ENCODE data around the gene FILIP1L. TPM values are rescaled to one million over a fixed set of nuclear protein-coding genes. Genes with fewer than 3 reads are reported as not detected.

FILIP1L gene
- polyA plus RNA-seq, 3 donors, result 0.13 to 0.40 (median 0.25) TPM

- Histone ChIP-seq H3K4me3 (replicated peaks in 1 of 3; ENCODE audit: low read depth in 2 of 3, low read length in 3 of 3) (no peak overlapping the region), H2AFZ (ENCODE audit: insufficient read depth, low read depth, low read length, poor library complexity, severe bottlenecking) (no peak overlapping the region), H3K27me3 (ENCODE audit: control insufficient read depth in 2 of 2, insufficient read depth in 2 of 2, low read length in 2 of 2) (no peaks in the 10 kb centered on the region), H3K36me3 (replicated peaks in 1 of 2; ENCODE audit: control insufficient read depth in 1 of 2, insufficient read depth in 2 of 2, low read length in 2 of 2) (no peaks in the 10 kb centered on the region), H3K79me2 (ENCODE audit: insufficient read depth, low read length) (no peaks in the 10 kb centered on the region), H3K4me2 (replicated peaks; ENCODE audit: extremely low read depth, low read length, poor library complexity, severe bottlenecking) (no peak overlapping the region), H3K4me1 (ENCODE audit: control insufficient read depth in 1 of 2, insufficient read depth in 2 of 2, low read length in 2 of 2) (no peaks in the 10 kb centered on the region), H3K27ac (ENCODE audit: low read depth in 1 of 2, low read length in 2 of 2) (no peak overlapping the region), H3K9ac (ENCODE audit: insufficient read depth, low read length, poor library complexity, severe bottlenecking) (no peak overlapping the region), H3K9me3 (replicated peaks in 1 of 2; ENCODE audit: control insufficient read depth in 1 of 2, insufficient read depth in 1 of 2, low read length in 2 of 2) (no peaks in the 10 kb centered on the region), H4K20me1 (ENCODE audit: insufficient read depth, low read length) (no peaks in the 10 kb centered on the region)
- no peaks in the 10 kb centered on the region for H3K36me3 Mint-ChIP-seq
- DNase-seq, result no peak
- intact Hi-C loops (cut with micrococcal nuclease), result no loop called here
- no peaks in the 10 kb centered on the region for H3K9me3 Mint-ChIP-seq
- H3K27ac Mint-ChIP-seq, result no peak overlapping the region
- no peak for TF ChIP-seq CTCF (IDR thresholded peaks at IDR 0.05)
- H3K27me3 Mint-ChIP-seq (ENCODE audit: low read depth in 3 of 3), result peaks cover 0 to 3% (median 0%) of the 10 kb centered on the region in 3 donors
- H3K4me3 Mint-ChIP-seq, result no peak overlapping the region
- peaks cover 3% of the 10 kb centered on the region for H3K4me1 Mint-ChIP-seq
- no CpG with 5 or more reads among the region's 2 CpGs for WGBS (ENCODE audit: insufficient coverage)
Observed at GRCh38 chr3:99883138-99883461, 231.2 kb downstream of the FILIP1L start.

- TF ChIP-seq CTCF (IDR thresholded peaks at IDR 0.05), result no peak
- no peak overlapping the region for H3K4me3 ChIP-seq (replicated peaks in 1 of 3; ENCODE audit: low read depth in 2 of 3, low read length in 3 of 3)
- no peak overlapping the region for H3K4me2 ChIP-seq (replicated peaks; ENCODE audit: extremely low read depth, low read length, poor library complexity, severe bottlenecking)
- peaks cover 0 to 3% (median 0%) of the 10 kb centered on the region in 3 donors for H3K27me3 Mint-ChIP-seq (ENCODE audit: low read depth in 3 of 3)
- H3K27ac Mint-ChIP-seq, result no peak overlapping the region
- H3K4me1 ChIP-seq (ENCODE audit: control insufficient read depth in 1 of 2, insufficient read depth in 2 of 2, low read length in 2 of 2), result no peaks in the 10 kb centered on the region
- DNase-seq, result no peak
- intact Hi-C loops (cut with micrococcal nuclease), result no loop called here
- no peaks in the 10 kb centered on the region for H3K36me3 Mint-ChIP-seq
- WGBS (ENCODE audit: insufficient coverage), result no CpG with 5 or more reads among the region's 1 CpG
- no peak overlapping the region for H2AFZ ChIP-seq (ENCODE audit: insufficient read depth, low read depth, low read length, poor library complexity, severe bottlenecking)
- H3K36me3 ChIP-seq (replicated peaks in 1 of 2; ENCODE audit: control insufficient read depth in 1 of 2, insufficient read depth in 2 of 2, low read length in 2 of 2), result no peaks in the 10 kb centered on the region
- no peak overlapping the region for H3K27ac ChIP-seq (ENCODE audit: low read depth in 1 of 2, low read length in 2 of 2)
- H3K9ac ChIP-seq (ENCODE audit: insufficient read depth, low read length, poor library complexity, severe bottlenecking), result no peak overlapping the region
- H3K4me3 Mint-ChIP-seq, result no peak overlapping the region
- no peaks in the 10 kb centered on the region for H3K27me3 ChIP-seq (ENCODE audit: control insufficient read depth in 2 of 2, insufficient read depth in 2 of 2, low read length in 2 of 2)
- H3K9me3 ChIP-seq (replicated peaks in 1 of 2; ENCODE audit: control insufficient read depth in 1 of 2, insufficient read depth in 1 of 2, low read length in 2 of 2), result no peaks in the 10 kb centered on the region
- no peaks in the 10 kb centered on the region for H3K9me3 Mint-ChIP-seq
- H3K79me2 ChIP-seq (ENCODE audit: insufficient read depth, low read length), result no peaks in the 10 kb centered on the region
- peaks cover 3% of the 10 kb centered on the region for H3K4me1 Mint-ChIP-seq
- no peaks in the 10 kb centered on the region for H4K20me1 ChIP-seq (ENCODE audit: insufficient read depth, low read length)
Observed at GRCh38 chr3:99882436-99883137, 231.7 kb downstream of the FILIP1L start.

All from CD14-positive monocyte (primary cell).